HepG2 (cell line): Measurements from ENCODE around the gene C1orf74. TPM values are rescaled to one million over a fixed set of nuclear protein-coding genes. Genes with fewer than 3 reads are reported as not detected.

Experiments
- ATF6 ChIP-seq: sonication (generic); formaldehyde crosslinking; conservative IDR thresholded peaks from 2 replicates; pipeline ENCODE4 v1.4.0; 2020; ENCODE audit warnings: missing genetic modification reagents
- BCLAF1 ChIP-seq: fragments of 450-650 bp; IDR thresholded peaks from 2 replicates; pipeline ENCODE4 v1.6.1; 2017; ENCODE audit warnings: mild to moderate bottlenecking
- KIAA2018 ChIP-seq: sonication (generic); formaldehyde crosslinking; IDR thresholded peaks from 2 replicates; pipeline ENCODE4 v1.5.0; 2020; ENCODE audit warnings: mild to moderate bottlenecking, missing genetic modification reagents, borderline replicate concordance
- PAWR ChIP-seq: sonication (generic); formaldehyde crosslinking; IDR thresholded peaks from 2 replicates; pipeline ENCODE4 v1.4.0; 2020; ENCODE audit warnings: missing genetic modification reagents, mild to moderate bottlenecking, borderline replicate concordance
- ZFX ChIP-seq: sonication (generic); formaldehyde crosslinking; IDR thresholded peaks from 2 replicates; pipeline ENCODE4 v1.4.0; 2020; ENCODE audit warnings: mild to moderate bottlenecking, low read depth, missing genetic modification reagents, moderate library complexity
- ZNF20 ChIP-seq: sonication (generic); formaldehyde crosslinking; IDR thresholded peaks from 2 replicates; pipeline ENCODE4 v1.4.0; 2020; ENCODE audit warnings: mild to moderate bottlenecking, moderate library complexity, missing genetic modification reagents
- ZNF704 ChIP-seq: sonication (generic); formaldehyde crosslinking; IDR thresholded peaks from 2 replicates; pipeline ENCODE4 v1.8.1; 2023; ENCODE audit warnings: mild to moderate bottlenecking, inconsistent platforms, moderate library complexity, missing genetic modification reagents, borderline replicate concordance
- ZNF775 ChIP-seq: sonication (generic); formaldehyde crosslinking; IDR thresholded peaks from 2 replicates; pipeline ENCODE4 v1.4.0; 2020; ENCODE audit warnings: missing genetic modification reagents, mild to moderate bottlenecking, moderate library complexity, borderline replicate concordance
- ZXDC ChIP-seq: sonication (generic); formaldehyde crosslinking; IDR thresholded peaks from 2 replicates; pipeline ENCODE4 v1.5.0; 2020; ENCODE audit warnings: mild to moderate bottlenecking, missing genetic modification reagents
- polyA plus RNA-seq, 8 experiments: library from polyadenylated mRNA; depleted of rRNA in 3 of 8; stranded (reverse) in 7 of 8; unstranded in 1 of 8; fragments of >200 nt; fragmentation: Illumina TruSeq in 4 of 8; extraction: Trizol in 4 of 8; gene quantifications; 2 replicates each; pipeline versions ENCODE4 v1.2.1 to v1.2.3, GENCODE V29; 2011 to 2016; ENCODE audit warnings: low read depth in 4 of 8, missing spikeins in 1 of 8, mixed read lengths in 1 of 8; ENCODE audit not compliant: insufficient read depth in 1 of 8
- total RNA-seq, 5 experiments: library from RNA; depleted of rRNA; stranded (reverse); fragments of >200 nt; fragmentation: Illumina TruSeq; extraction: Trizol; gene quantifications; 2 replicates each; pipeline ENCODE4 v1.2.3, GENCODE V29; 2016; ENCODE audit warnings: low read depth in 1 of 5

Gene C1orf74
- total and polyA plus RNA-seq, 2 of the 13 experiments (the other 11 are each of a cell fraction or from before 2014, with no cell fraction given) = 0.33 to 0.71 TPM

- TF ChIP-seq ZFX (CRISPR knock-in tag) (peak; percentile 58; the same call in 1 of the 2 replicates), KIAA2018 (peak; percentile 79; the same call in 1 of the 2 replicates), ZNF704 (CRISPR knock-in tag) (peak; percentile 74), ATF6 (CRISPR knock-in tag) (no peak), BCLAF1 (no peak), ZXDC (no peak), ZNF775 (no peak), PAWR (no peak), ZNF20 (CRISPR knock-in tag) (no peak)
Measured at GRCh38 chr1:209827384-209828262, 43.3 kb upstream of the C1orf74 start, which contains the start of gene UTP25 (continued).
